Right renal cortex interstitium (tissue), 3 donors: ENCODE results near the gene FAM89B. TPM values are rescaled to one million over a fixed set of nuclear protein-coding genes. Genes with fewer than 3 reads are reported as not detected.
"Not testable (repeated sequence)": the region's sequence is repeated elsewhere in the genome, so short reads cannot be mapped to it uniquely, and the experiment has no call there.

Experiments
- DNase-seq, 3 donors: peaks; one replicate each; pipeline ENCODE4 v3.0.0-alpha.2; 2013; ENCODE audit warnings: low read depth in 3 of 3, low spot score in 2 of 3
- polyA plus RNA-seq, 3 donors: library from polyadenylated mRNA; unstranded; fragments of 120-200 nt; gene quantifications; one replicate each; pipeline ENCODE4 v1.2.1, GENCODE V29; 2013; ENCODE audit not compliant: insufficient read length in 3 of 3

FAM89B gene
- polyA plus RNA-seq, 3 donors: 15.8 to 22.8 (median 21.7) TPM

DNA sequence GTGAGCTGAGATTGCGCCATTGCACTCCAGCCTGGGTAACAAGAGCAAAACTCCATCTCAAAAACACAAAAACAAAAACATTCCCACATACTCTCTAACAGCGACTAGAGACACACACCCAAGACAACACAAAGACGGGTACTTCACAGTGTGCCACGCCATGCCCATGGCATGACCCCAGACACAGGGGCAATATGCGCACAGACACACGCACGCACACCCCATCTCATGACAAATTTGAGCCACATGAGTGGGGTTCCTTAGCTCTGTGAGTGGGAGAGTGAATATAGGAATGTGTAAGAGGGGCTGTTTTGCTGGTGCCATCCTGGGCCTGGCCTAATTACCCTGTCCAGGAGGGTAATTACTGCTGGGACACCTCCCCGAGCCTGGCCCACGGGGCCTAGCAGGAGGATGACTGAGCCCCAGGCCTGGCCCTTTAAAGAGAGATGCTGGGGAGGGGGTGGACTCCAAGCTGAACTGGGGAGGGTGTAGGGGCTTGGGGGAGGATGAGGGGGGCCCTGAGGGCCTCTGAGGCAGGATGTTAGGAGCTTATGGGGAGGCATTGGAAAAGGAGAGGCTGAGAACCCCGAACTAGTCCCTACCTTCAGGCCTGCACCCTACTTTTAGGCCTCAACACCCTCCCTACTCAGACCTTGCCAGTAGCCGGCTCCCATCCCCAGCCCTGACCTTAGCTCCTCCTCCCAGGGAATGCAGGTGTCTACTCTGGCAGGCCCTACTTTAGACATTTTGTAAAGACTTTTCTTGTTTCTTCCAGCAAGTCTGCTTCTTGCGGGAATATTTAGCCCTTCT lies 15.7 kb upstream of the FAM89B start:
- DNase-seq: no peak

DNA sequence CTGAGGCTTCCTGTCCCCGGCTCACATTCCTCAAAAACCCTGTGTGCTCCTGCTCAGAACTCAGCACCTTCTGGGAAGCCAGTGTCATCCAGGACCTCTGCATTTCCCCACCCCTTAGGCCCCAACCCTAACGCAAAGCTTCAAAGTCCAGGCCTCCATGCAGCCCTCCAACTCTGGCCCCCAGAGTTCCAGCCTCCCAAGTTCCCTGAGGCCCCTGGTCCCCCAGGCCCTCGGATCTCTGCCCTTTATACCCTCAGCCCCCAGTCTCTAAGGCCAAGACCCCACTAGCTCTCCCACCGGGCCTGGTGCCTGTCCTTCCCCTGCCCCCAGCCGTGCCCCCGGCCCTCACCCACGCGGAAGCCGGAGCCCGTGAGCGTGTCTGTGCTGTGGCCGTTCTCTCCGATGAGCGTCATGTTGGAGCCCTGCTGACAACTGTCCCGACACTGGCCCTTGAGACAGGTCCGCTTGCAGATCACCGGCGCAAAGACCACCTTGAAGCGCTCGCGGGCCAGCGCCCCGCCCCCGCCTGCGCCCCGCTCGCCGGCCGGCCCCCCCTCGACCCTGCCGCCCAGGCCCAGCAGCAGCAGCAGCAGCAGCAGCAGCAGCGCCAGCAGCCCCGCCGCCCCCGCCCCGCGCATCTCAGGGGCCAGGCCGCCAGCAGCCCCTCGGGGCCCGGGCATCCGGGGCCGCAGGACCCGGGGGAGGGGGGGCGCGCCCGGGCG lies 14.9 kb upstream of the FAM89B start:
- DNase-seq: no peak

DNA sequence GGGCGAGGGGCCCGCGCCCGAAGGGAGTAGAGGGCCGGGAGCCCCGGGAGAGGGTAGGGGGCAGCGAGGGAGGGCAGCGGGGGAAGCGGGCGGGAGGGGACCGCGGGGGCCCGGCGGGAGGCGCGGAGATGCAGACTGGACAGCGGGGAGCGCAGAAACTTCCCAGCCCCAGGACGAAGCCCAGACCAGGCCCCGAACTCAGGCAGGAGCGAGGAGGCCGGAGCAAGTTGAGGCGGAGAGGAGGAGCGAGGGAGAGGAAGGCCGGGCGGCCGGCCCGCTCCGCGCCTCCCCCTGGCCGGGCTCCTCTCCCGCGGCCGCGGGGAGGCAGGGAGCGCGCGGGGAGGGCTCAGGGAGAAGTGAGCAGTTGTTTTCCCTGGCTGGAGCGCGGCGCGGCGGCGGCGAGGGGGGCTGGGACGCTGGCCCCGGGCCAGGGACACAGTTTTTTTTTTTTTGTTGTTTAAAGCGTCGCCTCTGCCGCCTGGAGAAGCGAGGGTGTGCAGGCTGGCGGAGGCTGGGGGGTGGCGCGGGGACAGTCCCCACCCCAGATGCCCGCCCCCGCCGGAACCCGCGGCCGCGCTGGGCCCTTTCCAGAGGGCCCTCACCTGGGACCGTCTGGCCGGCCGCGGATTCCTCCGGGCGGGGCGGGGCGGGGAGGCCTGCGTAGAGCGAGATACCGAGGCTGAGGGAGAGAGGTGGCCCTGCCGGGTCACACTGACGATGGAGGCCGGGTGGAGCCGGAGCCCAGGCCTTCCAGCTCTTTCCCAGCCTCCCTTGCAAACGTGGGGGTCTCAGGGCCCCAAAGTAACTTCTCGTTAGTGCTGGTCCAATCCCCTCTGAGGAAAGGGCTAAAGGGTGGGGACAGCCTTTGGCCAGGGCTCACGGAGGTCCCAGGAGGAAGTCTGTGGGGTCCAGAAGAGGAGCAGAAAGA lies 14.1 kb upstream of the FAM89B start, which contains the start of gene LTBP3:
Gene LTBP3, minus strand, starts transcription at position 358 of the 928 bp plus-strand sequence. CDS start 400 bp downstream, outside the sequence.
- DNase-seq: no peak

DNA sequence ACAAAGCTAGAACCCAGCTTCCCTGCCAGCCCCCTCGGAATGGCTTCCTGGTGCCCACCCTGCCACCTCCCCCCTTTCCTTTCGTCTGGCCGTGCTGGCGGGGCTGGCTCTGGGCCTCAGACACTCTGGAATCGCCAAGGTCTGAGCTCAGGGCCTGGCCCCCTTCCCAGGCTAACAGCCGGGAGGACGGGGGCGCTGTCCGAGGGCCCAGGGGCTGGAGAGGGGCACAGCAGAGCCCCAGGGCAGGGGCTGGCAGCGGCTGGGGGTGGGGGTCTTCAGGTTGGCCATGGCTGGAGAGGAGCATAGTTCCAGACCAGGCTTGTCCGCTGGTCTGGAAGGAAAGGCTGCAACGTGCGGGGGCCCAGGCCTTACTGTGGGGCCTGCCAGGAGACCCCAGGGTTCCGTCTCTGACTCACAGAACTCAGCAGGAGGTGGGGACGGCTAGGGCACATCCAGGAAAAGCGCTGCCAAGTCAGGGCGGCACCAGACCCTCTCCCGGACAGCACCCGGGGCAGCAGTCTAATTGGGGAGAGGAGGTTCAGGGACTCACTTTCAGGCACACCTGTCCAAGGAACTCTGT lies 13.3 kb upstream of the FAM89B start:
- no peak for DNase-seq

DNA sequence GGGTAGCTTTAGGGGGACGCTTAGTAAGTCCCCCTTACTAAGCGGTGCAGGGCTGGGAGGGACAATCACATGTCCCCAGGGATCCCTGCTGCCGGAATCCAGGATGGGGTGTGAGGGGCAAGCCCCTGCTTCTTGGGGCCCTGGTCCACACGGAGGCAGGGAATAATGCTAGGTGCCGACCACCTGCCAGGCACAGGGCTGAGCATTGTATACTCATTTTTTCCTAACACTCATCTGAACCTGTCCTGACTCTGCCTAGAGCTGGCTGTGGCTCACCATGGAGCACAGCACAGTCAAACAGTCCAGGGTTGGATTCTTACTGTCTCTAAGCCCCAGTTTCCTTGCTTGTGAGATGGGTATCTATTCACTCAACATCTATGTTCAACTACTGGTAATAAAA lies 12.8 kb upstream of the FAM89B start:
- no peak for DNase-seq

DNA sequence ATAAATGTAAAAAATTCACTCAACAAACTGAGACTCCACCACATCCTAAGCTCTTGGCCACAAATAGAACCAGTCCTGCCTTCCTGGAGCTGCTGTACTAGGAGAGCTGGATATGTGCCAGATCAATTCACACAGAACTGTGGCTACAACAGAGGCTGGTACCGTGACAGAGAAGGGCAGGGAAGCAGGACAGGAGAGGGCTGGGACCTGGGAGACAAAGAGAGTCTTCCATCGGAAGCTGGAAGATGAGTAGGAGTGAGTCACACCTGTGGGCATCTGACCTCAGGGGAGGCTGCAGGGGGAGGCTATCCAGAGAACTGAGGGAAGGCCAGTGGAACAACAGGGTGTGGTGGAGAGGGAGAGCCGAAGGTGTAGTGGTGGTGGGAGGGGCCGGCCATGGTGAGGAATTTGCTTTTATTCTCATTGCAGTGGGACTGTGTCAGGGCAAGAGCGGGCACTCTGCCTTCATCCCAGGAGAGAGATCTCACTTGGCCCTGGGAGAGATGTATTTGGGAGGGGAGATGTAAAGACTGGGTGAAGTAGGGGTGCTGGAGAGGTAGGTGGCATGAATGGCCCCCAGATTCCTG lies 12.3 kb upstream of the FAM89B start:
- DNase-seq: no peak

DNA sequence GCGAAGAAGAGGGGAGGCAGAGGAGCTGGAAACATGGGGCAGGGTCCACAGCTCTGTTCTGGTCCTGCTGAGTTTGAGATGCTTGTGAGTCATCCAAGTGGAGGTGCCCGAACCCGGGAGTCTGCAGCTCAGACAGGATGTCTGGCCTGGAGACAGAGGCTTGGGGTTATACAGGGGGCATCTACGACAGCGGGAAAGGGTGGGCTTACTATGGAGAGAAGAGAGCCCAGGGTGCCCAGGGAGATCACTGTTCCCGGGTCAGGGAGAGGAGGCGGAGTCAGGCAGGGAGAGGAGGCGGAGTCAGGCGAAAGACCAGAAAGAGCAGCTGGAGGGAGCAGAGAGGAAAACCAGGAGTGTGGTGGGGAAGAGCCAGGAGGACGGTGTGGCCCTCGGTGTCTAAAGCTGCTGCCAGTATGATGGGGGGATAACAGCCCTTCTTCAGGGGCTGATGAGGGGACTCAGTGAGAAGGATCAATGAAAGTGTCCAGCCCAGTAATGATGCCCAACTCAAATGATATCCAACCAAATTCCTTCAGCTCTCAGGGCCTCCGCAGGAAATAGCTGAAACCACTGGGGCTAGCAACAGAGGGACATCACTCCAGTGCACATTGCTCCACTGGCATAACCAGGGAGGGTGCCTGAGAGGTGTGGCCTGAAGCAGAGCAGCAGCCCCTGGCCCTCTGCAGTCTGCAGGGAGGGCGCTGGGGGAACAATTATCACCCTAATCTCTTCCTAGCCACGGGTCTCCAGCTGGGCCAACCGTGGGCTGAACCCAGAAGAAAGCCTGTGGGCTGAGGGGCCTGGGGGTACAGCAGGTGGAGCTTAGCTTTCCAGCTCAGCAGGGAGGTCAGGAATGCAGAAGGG lies 11.6 kb upstream of the FAM89B start:
- DNase-seq: no peak

DNA sequence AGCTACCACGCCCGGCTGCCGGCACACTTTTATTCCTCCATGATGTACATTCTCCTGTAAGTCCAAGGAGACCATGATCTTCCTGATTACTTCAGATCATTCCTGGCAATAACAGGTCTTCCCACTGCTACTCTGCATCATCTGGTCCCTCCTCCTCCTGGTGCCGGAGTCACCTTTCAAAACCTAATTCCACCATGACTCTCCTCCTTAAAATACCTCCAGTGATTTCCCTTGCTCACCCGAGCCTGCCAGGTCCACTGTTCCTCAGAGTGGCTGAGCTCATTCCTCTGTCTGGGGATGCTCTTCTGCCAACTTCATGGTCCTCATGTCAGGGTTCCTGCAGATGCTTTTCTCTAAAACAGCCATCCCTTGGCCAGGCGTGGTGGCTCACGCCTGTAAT lies 10.3 kb upstream of the FAM89B start:
- DNase-seq: no peak

DNA sequence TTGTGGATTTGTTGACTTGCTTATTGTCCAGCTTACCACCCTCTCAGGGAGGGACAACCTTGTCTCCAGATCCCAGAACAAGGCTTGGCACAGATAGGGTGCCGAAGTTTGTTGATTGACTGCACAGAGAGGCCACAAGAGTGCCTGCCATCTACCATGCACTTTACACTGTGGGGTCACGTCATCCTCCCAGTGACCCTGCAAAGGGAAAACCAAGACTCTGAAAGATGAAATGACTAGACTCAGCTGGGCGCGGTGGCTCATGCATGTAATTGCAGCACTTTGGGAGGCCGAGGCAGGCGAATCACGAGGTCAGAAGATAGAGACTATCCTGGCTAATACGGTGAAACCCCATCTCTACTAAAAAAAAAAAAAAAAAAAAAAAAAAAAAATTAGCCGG lies 9.6 kb upstream of the FAM89B start:
- DNase-seq: no peak

DNA sequence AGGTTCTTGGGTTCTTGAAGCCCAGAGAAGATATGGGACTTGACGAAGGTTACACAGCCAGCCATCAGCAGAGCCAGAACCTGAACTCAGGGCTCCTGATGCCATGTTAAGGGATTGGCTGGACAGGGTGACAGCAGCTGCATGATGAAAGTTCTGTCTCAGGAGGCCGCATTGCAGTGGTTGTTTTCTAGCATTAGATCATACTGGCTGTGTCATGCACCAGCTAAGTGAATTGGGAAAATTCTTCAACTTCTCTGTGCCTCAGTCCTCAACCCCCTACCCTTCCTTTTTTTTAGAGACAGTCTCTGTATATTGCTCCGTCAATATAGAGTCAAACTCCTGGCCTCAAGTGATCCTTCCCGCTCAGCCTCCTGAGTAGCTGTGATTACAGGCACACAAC lies 8.7 kb upstream of the FAM89B start:
- DNase-seq: no peak

DNA sequence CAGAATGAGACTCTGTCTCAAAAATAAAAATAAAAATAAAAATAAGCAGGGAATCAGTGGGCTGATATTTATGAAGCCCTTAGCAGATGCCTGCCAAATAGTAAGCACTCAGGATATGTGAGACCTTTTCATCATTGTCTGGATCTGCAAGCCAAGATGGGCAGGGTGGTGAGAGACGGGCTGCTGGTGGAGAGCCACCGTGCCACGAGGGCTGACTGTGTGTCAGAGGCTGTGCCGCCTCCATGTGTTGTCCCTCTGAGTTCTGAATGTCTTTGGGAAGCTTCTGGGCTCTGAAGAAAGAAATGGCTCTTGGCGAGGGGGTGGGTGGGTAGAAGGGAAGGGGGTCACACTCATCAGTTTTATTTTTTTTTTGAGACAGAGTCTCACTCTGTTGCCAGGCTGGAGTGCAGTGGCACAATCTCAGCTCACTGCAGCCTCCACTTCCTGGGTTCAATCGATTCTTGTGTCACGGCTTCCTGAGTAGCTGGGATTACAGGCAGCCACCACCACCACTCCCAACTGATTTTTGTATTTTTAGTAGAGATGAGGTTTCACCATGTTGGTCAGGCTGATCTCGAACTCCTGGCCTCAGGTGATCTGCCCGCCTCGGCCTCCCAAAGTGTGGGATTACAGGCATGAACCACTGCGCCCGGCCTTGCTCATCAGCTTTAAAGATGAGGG lies 7.3 kb upstream of the FAM89B start:
- not testable (repeated sequence) for DNase-seq

DNA sequence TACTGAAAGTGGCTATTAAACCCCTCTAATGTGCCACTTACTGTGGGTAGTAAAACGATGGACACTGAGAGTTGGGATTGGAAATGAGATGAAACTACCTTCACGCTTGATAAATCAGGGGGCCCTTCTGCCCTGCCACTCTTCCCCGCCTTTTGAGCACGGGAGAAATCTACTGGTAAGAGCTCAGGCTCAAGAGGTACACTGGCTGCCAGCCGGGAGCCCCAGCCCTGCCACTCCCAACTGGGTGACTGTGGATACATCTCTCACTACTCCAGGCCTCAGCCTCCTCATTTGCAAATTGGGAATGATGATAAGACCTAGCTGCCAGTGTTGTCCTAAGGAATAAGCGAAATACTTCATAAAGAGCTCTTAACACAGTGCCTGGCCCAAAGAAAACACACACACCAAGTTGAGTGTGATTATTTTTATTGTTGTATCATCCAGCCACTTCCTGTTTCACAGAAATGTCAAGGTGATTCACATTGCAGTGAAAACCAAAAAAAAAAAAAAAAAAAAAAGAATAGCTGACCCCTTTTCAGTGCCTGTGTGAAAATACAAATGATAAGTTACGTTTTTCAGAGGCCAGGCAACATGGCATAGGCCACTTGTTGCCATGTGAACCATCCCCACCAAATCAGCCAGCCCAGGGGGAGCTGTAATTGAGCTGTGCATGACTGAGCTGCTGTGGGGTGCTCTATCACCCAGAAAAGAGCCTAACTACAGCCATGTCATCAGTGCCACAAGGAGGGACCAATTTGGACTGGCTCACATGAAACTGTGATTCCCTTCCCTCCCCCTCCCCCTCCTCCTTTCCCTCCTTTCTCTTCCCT lies 6.5 kb upstream of the FAM89B start:
- DNase-seq: no peak

DNA sequence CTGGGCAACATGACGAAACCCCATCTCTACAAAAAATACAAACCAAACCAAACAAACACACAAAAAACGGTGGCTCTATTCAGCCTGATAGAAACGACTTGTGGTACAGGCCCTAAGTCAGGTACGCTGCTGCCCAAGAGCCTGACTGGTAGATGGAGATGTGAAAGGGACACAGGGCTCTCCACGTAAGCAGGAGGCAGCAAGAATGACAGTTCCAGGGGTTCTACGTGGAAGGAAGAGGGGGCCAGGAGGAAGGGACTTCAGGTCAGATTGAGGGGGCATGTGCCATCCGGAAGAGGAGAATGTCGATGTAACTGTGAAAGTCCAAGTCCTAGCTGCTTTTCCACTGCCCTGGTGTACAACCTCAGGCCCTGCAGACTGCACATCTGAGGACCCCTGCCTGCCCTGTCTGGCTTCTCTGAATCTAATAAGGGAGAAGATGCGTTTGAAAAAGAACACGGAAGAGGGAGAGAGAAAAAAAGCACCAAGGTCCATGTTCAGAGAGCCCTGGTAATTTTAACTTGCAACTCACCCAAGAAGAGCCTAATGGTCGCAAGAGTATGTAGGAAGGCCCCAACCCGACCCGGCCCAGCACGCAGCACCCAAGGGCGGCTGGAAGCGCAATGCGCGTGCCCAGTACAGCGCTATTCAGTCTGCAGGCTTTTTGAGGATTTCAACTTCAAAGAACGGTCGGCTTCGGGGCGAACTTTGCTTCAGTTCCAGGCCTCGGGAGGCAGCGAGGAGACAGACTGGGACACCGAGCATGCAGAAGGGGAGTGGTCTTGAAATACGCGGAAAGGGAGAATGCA lies 3.0 kb upstream of the FAM89B start:
- DNase-seq: no peak

DNA sequence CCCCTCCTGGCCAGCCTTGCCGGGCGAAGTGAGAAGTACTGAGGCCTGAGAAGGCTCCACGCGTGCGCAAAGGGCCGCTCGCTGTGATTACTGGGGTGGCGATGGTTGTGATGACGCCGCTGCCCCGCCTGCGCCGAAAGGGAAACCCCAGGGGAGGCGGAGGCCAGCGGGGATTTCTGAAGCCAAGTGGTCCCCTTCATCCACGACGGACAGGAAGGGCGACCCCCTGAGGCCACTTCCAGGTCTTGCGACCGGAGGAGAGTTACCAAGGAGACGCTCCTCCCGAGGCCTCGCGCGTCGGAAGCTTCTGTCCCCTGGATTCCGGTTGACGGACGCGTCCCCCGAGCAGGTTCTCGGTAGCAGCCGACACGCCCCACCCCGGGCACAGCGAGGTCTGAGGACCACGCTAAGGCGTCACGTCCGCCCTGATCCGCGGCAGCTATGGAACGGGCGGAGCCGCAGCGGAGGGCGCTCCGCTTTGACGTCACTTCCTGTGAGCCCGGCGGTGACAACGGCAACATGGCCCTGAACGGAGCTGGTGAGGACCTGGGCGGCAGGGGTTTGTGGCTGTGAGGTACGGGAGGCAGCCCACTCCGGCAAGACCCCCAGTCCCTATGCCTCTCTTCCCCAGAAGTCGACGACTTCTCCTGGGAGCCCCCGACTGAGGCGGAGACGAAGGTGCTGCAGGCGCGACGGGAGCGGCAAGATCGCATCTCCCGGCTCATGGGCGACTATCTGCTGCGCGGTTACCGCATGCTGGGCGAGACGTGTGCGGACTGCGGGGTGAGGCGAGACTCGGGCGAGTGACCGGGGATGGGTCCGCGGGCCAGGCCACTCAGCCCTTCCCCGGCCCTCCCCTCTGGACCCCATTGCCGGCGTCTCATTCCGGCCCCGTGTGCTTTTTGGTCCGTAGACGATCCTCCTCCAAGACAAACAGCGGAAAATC lies 2.1 kb upstream of the FAM89B start, which contains the start of gene ZNRD2:
Gene ZNRD2, plus strand, starts transcription at position 505 of the 946 bp plus-strand sequence. Its CDS starts 15 bp downstream, at position 520.
- DNase-seq: peak; percentile 93 to 95 (median 95)

DNA sequence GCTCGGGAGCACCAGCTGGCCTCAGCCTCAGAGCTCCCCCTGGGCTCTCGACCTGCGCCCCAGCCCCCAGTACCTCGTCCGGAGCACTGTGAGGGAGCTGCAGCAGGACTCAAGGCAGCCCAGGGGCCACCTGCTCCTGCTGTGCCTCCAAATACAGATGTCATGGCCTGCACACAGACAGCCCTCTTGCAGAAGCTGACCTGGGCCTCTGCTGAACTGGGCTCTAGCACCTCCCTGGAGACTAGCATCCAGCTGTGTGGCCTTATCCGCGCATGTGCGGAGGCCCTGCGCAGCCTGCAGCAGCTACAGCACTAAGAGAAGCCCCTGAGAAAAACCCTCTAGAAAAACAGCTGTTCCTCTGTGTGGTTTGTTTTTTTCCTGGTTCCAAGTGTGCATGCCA lies 918 bp upstream of the FAM89B start:
- no peak for DNase-seq

DNA sequence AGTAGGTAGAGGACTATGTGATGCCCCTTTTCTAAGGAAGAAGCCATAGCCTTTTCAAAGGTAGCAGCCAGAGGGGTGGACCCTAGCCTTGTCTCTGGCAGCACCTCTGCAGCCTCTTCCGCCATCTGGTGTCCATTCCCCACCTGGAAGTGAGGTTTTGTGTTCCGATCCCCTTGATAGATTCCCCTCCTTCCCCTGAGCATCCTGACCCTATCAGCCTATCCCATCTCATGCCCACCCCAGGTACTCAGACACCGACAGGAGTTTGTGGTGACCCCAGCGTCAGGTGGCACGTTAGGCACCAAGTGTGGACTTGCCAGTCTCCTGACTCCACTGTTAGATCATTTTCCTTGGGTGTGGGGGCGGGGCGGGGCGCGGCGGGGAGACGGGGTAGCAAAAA lies 398 bp upstream of the FAM89B start:
- DNase-seq: no peak
